ENCODE data around the gene PRM2. TPM values are rescaled to one million over a fixed set of nuclear protein-coding genes. Genes with fewer than 3 reads are reported as not detected.

PRM2 gene
- total and polyA plus RNA-seq, 2 of the 8 experiments (the other 6 are each of a cell fraction or from before 2014, with no cell fraction given) = not detected

GRCh38 chr16:11271610-11272009, 4.7 kb downstream of the PRM2 start:
- FAIRE-seq (no peak), DNase-seq (ENCODE audit: low read depth in 1 of 2, low spot score in 2 of 2) (no peak)
- no peak overlapping the region for H3K27ac ChIP-seq (ENCODE audit: low read depth, low read length)
- H3K27me3 ChIP-seq (replicated peaks in 1 of 4; ENCODE audit: control insufficient read depth in 3 of 4, extremely low read depth in 1 of 4, insufficient read depth in 3 of 4, low read length in 3 of 4) = no peaks in the 10 kb centered on the region
- H2AFZ ChIP-seq (ENCODE audit: low read length) = no peak overlapping the region
- POLR2A ChIA-PET (ENCODE audit: partially characterized antibody) = interaction anchor here (1.2 kb wide), 1 partner anchor 37 kb away, joined by 3 read pairs; no protein-coding TSS in a partner anchor
- H3K9me3 ChIP-seq (ENCODE audit: insufficient read depth in 2 of 2, low read depth in 1 of 2, low read length in 1 of 2) = no peaks in the 10 kb centered on the region
- no peak overlapping the region for H2BK20ac ChIP-seq (ENCODE audit: low read length)
- no peak overlapping the region for H2BK120ac ChIP-seq (replicated peaks; ENCODE audit: low read depth, low read length)
- H3K18ac ChIP-seq (ENCODE audit: extremely low read depth, low read length) = no peak overlapping the region
- H2AK5ac ChIP-seq (ENCODE audit: low read depth, low read length) = no peak overlapping the region
- H3K14ac ChIP-seq (ENCODE audit: insufficient read length) = no peak overlapping the region
- no peaks in the 10 kb centered on the region for H3K79me1 ChIP-seq (ENCODE audit: low read depth, low read length)
- no peak overlapping the region for H3K9ac ChIP-seq (replicated peaks in 1 of 4; ENCODE audit: extremely low read depth in 1 of 4, low read depth in 3 of 4, low read length in 3 of 4)
- no peaks in the 10 kb centered on the region; the same call in 1 of the 2 replicates for H3K23me2 ChIP-seq (ENCODE audit: low read depth, low read length)
- H2BK15ac ChIP-seq (ENCODE audit: low read length) = no peak overlapping the region
- 95% methylated on average over 10 of the region's 10 CpGs; no CpG with 5 or more reads in 1 of the 2 experiments for WGBS, 2 experiments (ENCODE audit: extremely low coverage in 1 of 2, insufficient coverage in 1 of 2, insufficient read length in 1 of 2, insufficient replicate concordance in 2 of 2, low coverage in 1 of 2, low lambda C conversion rate in 2 of 2, missing lambda C conversion rate in 1 of 2)
- H3K23ac ChIP-seq (ENCODE audit: insufficient read length) = no peak overlapping the region
- no peak overlapping the region for H3K4me2 ChIP-seq (ENCODE audit: insufficient read depth in 1 of 2, low read depth in 2 of 2, low read length in 2 of 2)
- H3K79me2 ChIP-seq (ENCODE audit: control insufficient read depth in 1 of 2, insufficient read depth in 2 of 2, low read length in 2 of 2) = no peaks in the 10 kb centered on the region
- CTCF ChIA-PET (ENCODE audit: partially characterized antibody) = interaction anchor here (0.6 to 8.1 kb wide), 6 partner anchors 14 to 836 kb away, joined by 3 to 79 read pairs (median 4); partner anchors contain the start of gene SOCS1
- H3K4ac ChIP-seq (replicated peaks; ENCODE audit: insufficient read length, low read depth, low read length) = no peak overlapping the region
- H4K5ac ChIP-seq (ENCODE audit: insufficient read length, low read depth, low read length) = no peak overlapping the region
- H2BK5ac ChIP-seq (ENCODE audit: low read depth, low read length) = no peak overlapping the region
- no peak overlapping the region for H4K8ac ChIP-seq (ENCODE audit: extremely low read depth, insufficient read depth, low read length)
- H3K4me3 ChIP-seq (ENCODE audit: extremely low read depth in 1 of 4, insufficient read depth in 2 of 4, low read depth in 3 of 4, low read length in 4 of 4) = no peak overlapping the region
- H3K4me1 ChIP-seq (replicated peaks in 1 of 4; ENCODE audit: control insufficient read depth in 3 of 4, insufficient read depth in 4 of 4, low read length in 3 of 4) = peaks cover 0 to 5% (median 0%) of the 10 kb centered on the region in 4 experiments; a peak in 2 of 7 replicates
- H4K20me1 ChIP-seq (replicated peaks in 1 of 2; ENCODE audit: control insufficient read depth in 1 of 2, insufficient read depth in 2 of 2, low read length in 2 of 2) = no peaks in the 10 kb centered on the region
- H4K91ac ChIP-seq (replicated peaks; ENCODE audit: insufficient read length, low read length) = no peak overlapping the region
- no peak overlapping the region for H3K56ac ChIP-seq (replicated peaks; ENCODE audit: insufficient read length, low read depth, low read length)
- 0 out of 2 replicates have a peak overlapping the region, but pooled peaks have one; percentile 39 for H2BK12ac ChIP-seq (ENCODE audit: low read depth, low read length)
- no peaks in the 10 kb centered on the region for H3K36me3 ChIP-seq (ENCODE audit: control insufficient read depth in 2 of 4, insufficient read depth in 4 of 4, low read length in 3 of 4)
- no peak for TF ChIP-seq RXRA (IDR thresholded peaks at IDR 0.05; ENCODE audit: insufficient read depth, low read depth, low read length)
- no peak for TF ChIP-seq ZNF274 (IDR thresholded peaks at IDR 0.05; ENCODE audit: borderline replicate concordance, extremely low read depth, low read length)
- TF ChIP-seq TAF1 (IDR thresholded peaks at IDR 0.05; ENCODE audit: low read depth, low read length) = no peak
- no peak for TF ChIP-seq MAX (IDR thresholded peaks at IDR 0.05)
- TF ChIP-seq CTBP2 (IDR thresholded peaks at IDR 0.05; ENCODE audit: borderline replicate concordance, insufficient read depth, insufficient read length, low read length) = no peak
- no peak for TF ChIP-seq SP4 (IDR thresholded peaks at IDR 0.05; ENCODE audit: low read length)
- no peak for TF ChIP-seq EZH2 (IDR thresholded peaks at IDR 0.05; ENCODE audit: low read depth, low read length, severe bottlenecking)
- no peak for TF ChIP-seq CHD1 (IDR thresholded peaks at IDR 0.05; ENCODE audit: low read depth, low read length)
- no peak for TF ChIP-seq POLR2AphosphoS5 (IDR thresholded peaks at IDR 0.05; ENCODE audit: low read depth, low read length)
- TF ChIP-seq ATF2 (IDR thresholded peaks at IDR 0.05; ENCODE audit: low read length) = no peak

Measured in H1 (cell line).